ENCODE measurements around the gene ZNF516.

Gene ZNF516

GRCh38 chr18:76441002-76441667 is 53.9 kb downstream of the ZNF516 start:
- no peak for DNase-seq

- DNase-seq, result no peak
Measured at GRCh38 chr18:76437910-76438309, 57.1 kb downstream of the ZNF516 start.

GRCh38 chr18:76437011-76437410 is 58.0 kb downstream of the ZNF516 start:
- no peak for DNase-seq

DNA sequence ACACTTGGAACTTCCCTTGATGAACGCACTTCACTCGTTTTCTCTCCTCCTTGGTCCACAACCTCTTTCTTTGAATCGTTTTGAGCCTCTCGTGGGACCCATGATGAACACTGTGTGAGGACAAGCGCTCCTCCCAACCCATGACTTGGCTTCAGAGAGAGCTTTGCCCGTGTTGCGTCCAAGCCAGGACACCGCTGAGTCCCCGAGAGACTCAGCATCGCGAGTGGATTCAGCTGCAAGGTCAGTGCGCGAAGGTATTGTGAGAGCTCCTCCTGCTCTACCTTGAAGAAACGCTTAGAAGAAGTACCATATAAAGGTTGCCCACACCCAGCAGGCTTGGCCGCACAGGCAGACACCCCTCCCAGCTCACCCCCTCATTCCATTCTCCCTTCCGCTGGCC is 58.7 kb downstream of the ZNF516 start:
- DNase-seq, result no peak

DNA sequence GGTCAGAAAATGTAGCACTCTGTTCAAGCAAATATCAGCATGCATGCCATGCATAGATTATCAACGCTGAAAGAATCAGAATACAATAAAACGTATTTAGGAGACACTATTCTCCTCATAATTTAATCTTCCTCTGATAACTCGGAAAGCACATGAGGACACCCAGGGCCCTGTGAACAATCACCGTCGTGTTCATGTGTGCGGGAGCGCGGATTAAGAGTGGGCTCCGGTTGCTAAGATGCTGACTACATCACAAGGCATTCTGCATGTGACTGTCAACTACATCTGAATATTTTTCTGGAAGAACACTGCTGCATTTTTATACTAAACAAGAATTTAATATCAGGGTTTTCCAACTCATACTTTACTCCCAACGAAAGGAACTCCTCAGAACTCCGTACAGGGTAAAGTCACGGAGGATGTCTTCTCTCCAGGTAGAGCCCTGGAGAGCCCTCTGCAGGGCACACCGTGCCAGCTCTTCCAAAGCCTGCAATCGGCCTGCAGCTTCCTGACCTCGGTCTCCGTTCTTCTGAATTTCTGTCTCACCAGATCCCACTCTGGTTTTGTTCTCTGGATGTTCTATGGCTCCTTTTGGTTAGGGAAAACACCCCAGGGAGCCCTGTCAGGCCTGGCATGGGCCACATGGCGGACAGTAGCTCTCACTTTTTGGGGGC is 59.6 kb downstream of the ZNF516 start:
- no peak for DNase-seq

DNA sequence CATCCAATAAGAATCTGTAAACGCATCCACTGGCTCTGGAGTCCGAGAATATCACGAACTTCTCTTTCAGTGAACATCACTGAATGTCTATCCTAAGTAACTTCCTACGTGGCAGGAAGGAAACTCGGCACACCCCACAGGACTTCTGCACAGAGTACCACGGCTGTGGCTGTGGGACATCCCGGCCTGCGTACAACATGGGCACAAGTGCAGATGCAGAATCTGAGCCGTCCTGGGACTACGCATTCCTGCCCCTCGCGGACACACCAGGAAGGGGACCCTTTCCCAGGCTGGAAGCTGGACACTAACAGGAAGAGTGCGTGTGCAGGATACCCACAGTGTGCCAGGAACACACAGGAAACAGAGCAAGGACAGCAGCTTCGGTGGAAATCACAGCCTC is 60.6 kb downstream of the ZNF516 start:
- DNase-seq, result no peak

- no peak for DNase-seq
Measured at GRCh38 chr18:76433788-76434187, 61.3 kb downstream of the ZNF516 start.

- DNase-seq, result no peak
Measured at GRCh38 chr18:76432970-76433767, 61.9 kb downstream of the ZNF516 start.

DNA sequence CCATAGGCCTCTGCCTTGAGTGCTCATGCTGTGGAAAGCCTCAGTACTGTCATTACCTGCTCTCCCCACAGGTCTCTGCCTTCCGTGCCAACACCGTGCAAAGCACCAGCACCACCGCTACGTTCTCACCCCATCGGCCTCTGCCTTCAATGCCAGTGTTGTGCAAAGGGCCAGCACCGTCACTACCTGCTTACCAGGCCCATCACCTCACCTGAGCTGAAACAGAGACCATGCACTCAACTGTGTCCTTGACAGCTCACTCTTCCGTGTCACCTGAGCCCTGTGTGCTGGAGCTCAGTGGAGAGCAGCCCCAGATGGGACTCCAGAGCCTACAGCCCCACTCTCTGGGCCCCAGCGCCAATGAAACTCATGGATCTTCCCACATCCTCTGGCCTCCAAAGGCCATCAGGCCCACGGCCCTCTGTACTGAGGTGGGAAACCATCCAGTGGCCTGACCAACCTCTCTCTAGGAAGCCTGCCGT is 62.7 kb downstream of the ZNF516 start:
- DNase-seq, result no peak

- DNase-seq, result no peak
Measured at GRCh38 chr18:76431437-76432273, 63.4 kb downstream of the ZNF516 start.

DNA sequence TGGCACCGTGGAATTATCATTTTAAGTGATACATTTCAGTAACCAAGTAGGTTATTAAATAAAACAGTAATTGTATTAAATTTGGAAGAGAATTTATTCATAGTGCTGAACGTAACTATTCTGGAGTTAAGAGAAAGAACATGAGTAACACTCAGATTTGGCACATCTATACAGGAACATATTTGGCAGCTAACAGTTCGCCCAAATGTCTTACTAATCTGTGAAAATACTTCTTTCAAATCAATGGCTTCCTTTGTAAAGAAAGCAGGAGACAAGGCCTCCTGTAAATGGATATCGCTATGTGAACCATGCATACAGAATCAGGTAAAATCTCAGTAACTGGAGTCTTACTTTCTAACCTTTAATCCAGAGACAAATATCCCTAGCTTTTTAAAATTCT is 64.4 kb downstream of the ZNF516 start:
- no peak for DNase-seq

GRCh38 chr18:76429262-76430126 is 65.5 kb downstream of the ZNF516 start:
- DNase-seq, result no peak

DNA sequence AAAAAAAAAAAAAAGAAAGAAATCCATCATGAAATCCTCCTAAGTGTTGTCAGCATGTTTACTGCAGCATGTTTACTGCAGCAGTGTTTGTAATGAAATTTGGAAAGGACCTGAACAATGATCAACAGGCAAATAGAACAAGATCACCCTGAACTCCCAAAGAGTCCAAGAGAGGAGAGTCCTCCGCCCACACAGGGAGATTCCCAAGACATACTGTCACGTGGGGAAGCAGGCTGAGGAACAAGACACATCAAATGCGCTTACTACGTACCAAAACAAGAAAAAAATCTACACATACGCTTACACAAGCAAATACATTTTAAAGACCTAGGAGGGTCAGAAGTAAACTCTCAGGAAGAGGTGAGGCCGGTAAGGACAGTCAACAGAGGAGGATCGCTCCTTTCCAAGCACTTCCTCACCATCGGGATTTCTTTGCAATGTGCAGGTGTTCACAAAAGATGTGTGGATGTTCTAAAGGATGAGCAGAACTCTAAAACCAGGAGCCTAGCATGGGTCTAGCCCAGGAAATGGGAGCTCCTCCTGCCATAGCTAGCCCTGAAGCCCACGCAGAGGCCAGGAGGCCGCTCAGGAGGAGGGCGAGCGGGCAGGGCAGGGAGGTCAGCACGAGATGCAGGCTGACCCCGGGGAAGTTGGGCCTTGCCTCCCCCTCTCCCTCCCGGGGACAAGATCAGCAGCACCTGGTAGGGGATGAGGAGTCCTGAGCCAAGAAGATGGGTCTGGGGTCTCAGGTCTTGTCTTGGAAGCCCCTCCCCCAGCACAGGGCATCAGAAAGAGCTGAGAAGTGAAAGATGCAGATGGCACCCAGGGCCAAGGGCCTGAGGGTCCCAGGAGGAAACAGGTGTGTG is 66.4 kb downstream of the ZNF516 start:
- DNase-seq, result no peak

- no peak for DNase-seq
Measured at GRCh38 chr18:76426737-76427305, 68.2 kb downstream of the ZNF516 start.

- DNase-seq, result no peak
Measured at GRCh38 chr18:76425146-76426131, 69.6 kb downstream of the ZNF516 start.

GRCh38 chr18:76422838-76423237 is 72.2 kb downstream of the ZNF516 start:
- DNase-seq, result no peak

DNA sequence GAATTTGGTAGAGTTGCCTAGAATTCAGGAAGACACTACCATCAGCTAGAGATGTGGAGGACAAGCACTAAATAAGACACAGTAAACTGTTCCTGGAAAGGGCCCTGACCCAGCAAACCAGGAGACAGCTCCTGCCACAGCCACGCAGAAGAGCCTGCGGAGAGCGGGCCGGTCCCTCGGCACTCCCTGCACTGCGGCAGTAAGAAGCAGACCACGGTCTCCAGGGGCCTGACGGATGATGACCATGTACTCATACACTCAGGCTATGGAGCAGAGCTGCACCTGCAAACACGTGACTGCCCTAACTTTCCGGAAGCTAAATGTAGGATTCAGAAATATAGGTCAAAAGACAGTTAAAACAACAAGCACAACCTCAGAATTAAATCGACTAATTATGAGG is 72.9 kb downstream of the ZNF516 start:
- no peak for DNase-seq

- no peak for DNase-seq
Measured at GRCh38 chr18:76421685-76422078, 73.4 kb downstream of the ZNF516 start.
